NCI-H2227 (cell line): ENCODE data around the gene MISP3.

Experiments used
- DNase-seq: peaks from one replicate; lab custom pipeline; 2025; ENCODE audit not compliant: unreplicated experiment; lab: John Stamatoyannopoulos, UW

Gene MISP3

GRCh38 chr19:14053032-14053431 is 19.6 kb upstream of the MISP3 start:
- DNase-seq = no peak

DNA sequence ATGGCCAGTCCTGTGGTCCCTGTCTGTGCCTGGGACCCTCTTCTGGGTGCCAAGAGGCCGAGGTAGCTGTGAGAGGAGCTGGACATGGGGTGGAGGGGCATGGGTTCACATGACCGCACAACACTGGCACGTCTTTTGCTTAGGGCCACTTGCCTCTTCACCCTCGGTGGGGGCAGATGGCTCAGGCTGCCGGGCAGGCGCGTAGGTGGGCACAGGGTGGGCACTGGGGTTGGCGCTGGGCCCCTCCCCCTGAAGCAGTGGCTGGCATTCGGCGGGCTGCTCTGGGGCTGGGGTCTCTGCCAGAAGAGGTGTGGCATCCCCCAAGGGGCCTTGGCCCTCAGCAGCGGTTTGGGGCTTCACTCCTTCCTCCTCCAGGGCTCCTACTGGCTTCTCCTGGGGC is 19.1 kb upstream of the MISP3 start:
- DNase-seq = no peak

- DNase-seq = no peak
Observed at GRCh38 chr19:14054099-14054498, 18.5 kb upstream of the MISP3 start.

GRCh38 chr19:14054721-14055120 is 17.9 kb upstream of the MISP3 start:
- no peak for DNase-seq

- DNase-seq = no peak
Observed at GRCh38 chr19:14055396-14055795, 17.2 kb upstream of the MISP3 start.

DNA sequence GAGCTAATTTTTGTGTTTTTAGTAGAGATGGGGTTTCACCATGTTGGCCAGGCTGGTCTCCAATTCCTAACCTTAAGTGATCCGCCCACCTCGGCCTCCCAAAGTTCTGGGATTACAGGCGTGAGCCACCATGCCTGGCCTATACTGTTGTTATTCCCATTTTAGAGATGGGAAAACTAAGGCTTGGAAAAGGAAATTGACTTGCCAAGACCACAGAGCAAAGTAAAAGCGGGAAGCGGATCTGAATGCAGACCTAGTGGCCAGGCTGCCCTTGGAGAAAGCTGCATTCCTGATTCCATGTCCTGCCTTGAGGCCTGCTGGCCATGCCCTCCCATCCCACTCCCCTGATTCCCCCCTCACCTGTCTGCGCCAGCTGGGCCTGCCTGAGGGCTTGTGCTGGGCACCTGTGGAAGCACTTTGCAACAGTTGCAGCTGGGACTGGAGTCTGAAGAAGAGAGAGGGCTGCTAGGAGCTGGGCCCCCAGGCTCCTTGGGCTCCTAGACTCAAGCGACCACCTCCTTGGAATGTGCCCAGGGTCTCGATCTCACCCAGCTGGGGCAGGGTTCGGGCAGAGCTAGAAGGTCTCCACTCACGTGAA is 16.4 kb upstream of the MISP3 start:
- DNase-seq = no peak

GRCh38 chr19:14056741-14057356 is 15.7 kb upstream of the MISP3 start:
- DNase-seq = no peak

GRCh38 chr19:14058182-14059092 is 14.1 kb upstream of the MISP3 start:
- no peak for DNase-seq

DNA sequence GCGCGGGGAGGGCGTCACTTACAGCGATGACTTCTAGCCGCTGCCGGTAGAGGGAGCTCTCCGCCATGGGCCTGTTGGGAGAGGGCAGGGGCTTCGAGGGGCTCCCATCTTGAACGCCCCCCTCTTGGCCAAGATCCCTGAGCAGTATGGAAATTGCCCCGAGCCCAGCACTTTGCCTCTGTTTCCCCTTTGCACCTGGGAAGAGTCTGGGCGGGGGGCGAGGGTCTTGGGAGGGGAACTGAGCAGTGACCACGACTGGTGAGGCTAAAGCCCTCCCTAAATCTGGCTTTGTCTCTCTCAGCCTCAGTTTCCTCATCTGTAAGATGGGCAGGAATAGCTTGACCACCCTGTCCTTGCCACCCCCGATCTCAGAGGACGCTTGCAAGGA is 13.5 kb upstream of the MISP3 start:
- no peak for DNase-seq

GRCh38 chr19:14059652-14060155 is 12.9 kb upstream of the MISP3 start:
- no peak for DNase-seq

GRCh38 chr19:14061081-14061749 is 11.4 kb upstream of the MISP3 start:
- no peak for DNase-seq

GRCh38 chr19:14061751-14062557 is 10.6 kb upstream of the MISP3 start, which contains the start of gene PALM3:
Gene PALM3, minus strand, starts transcription at chr19:14062076. Its CDS starts 96 bp downstream, at chr19:14061980.
- DNase-seq = no peak

GRCh38 chr19:14062558-14062855 is 10.1 kb upstream of the MISP3 start:
- no peak for DNase-seq

DNA sequence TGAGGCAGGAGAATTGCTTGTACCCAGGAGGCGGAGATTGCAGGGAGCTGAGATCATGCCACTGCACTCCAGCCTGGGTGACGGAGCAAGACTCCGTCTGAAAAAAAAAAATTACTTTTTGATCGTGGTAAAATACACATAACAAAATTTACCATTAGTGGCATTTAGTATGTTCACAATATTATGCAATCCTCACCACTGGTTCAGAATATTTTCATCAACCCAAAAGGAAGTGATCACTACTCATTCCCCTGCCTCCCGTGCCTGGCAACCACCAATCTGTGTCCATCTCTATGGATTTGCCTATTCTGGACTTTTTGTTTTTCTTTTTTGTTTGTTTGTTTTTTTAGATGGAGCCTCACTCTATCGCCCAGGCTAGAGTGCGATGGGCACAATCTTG is 9.5 kb upstream of the MISP3 start:
- no peak for DNase-seq

GRCh38 chr19:14066134-14066533 is 6.5 kb upstream of the MISP3 start:
- DNase-seq = no peak

DNA sequence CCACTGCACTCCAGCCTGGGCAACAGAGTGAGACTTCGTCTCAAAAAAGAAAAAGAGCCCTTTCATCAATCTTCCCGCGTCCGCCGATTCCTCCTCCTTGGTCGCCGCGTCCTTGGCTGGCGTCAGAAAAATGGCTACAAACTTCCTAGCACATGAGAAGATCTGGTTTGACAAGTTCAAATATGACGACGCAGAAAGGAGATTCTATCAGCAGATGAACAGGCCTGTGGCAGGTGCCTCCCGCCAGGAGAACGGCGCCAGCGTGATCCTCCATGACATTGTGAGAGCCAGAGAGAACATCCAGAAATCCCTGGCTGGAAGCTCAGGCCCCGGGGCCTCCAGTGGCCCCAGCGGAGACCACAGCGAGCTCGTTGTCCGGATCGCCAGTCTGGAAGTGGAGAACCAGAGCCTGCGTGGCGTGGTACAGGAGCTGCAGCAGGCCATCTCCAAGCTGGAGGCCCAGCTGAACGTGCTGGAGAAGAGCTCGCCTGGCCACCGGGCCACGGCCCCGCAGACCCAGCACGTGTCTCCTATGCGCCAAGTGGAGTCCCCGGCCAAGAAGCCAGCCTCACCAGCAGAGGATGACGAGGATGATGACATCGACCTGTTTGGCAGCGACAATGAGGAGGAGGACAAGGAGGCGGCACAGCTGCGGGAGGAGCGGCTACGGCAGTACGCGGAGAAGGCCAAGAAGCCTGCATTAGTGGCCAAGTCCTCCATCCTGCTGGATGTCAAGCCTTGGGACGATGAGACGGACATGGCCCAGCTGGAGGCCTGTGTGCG is 2.1 kb upstream of the MISP3 start:
- no peak for DNase-seq

- DNase-seq = peak; percentile 86
Observed at GRCh38 chr19:14073261-14073924, 807 bp downstream of the MISP3 start.

GRCh38 chr19:14073925-14074838 is 1.6 kb downstream of the MISP3 start:
- DNase-seq = peak; percentile 35
